HG02840 (cell line): ENCODE measurements around the gene RLIM.
"Not testable (repeated sequence)": the region's sequence is repeated elsewhere in the genome, so short reads cannot be mapped to it uniquely, and the experiment has no call there.

ENCODE experiments used
- ATAC-seq: cut with Tn5 transposase; IDR thresholded peaks from one replicate; pipeline ENCODE4 v1.9.1; 2021; ENCODE audit warnings: mild to moderate bottlenecking, moderate library complexity, moderate number of reproducible peaks; ENCODE audit not compliant: unreplicated experiment, low FRiP score

Gene RLIM

GRCh38 chrX:74614093-74614909, at the start of gene RLIM:
RLIM (minus strand) TSS chrX:74614624; CDS start chrX:74595977, 18,647 bp downstream.
- ATAC-seq: peak; percentile 95

- ATAC-seq: no peak
Observed at GRCh38 chrX:74656079-74656745, 41.8 kb upstream of the RLIM start.

- not testable (repeated sequence) for ATAC-seq
Observed at GRCh38 chrX:74654953-74655352, 40.5 kb upstream of the RLIM start.

- ATAC-seq: no peak
Observed at GRCh38 chrX:74636749-74637314, 22.4 kb upstream of the RLIM start.

GRCh38 chrX:74613370-74614092, 893 bp downstream of the RLIM start:
- ATAC-seq: no peak

GRCh38 chrX:74606799-74607198, 7.6 kb downstream of the RLIM start:
- ATAC-seq: no peak

- ATAC-seq: no peak
Observed at GRCh38 chrX:74606342-74606741, 8.1 kb downstream of the RLIM start.

- no peak for ATAC-seq
Observed at GRCh38 chrX:74603040-74603439, 11.4 kb downstream of the RLIM start.

- no peak for ATAC-seq
Observed at GRCh38 chrX:74602142-74602541, 12.3 kb downstream of the RLIM start.

- no peak for ATAC-seq
Observed at GRCh38 chrX:74593593-74593992, 20.8 kb downstream of the RLIM start.

- ATAC-seq: no peak
Observed at GRCh38 chrX:74585766-74586165, 28.7 kb downstream of the RLIM start.

- no peak for ATAC-seq
Observed at GRCh38 chrX:74579597-74580198, 34.7 kb downstream of the RLIM start.

GRCh38 chrX:74578137-74578536, 36.3 kb downstream of the RLIM start:
- no peak for ATAC-seq

GRCh38 chrX:74557378-74557777, 57.0 kb downstream of the RLIM start:
- no peak for ATAC-seq

- no peak for ATAC-seq
Observed at GRCh38 chrX:74551934-74552333, 62.5 kb downstream of the RLIM start.

GRCh38 chrX:74550295-74550802, 64.1 kb downstream of the RLIM start:
- peak; percentile 70 for ATAC-seq

- no peak for ATAC-seq
Observed at GRCh38 chrX:74546984-74547383, 67.4 kb downstream of the RLIM start.

- ATAC-seq: no peak
Observed at GRCh38 chrX:74545880-74546523, 68.4 kb downstream of the RLIM start.

GRCh38 chrX:74540635-74541249, 73.7 kb downstream of the RLIM start:
- no peak for ATAC-seq
